ENCODE measurements around the gene CLCA2.

DNA sequence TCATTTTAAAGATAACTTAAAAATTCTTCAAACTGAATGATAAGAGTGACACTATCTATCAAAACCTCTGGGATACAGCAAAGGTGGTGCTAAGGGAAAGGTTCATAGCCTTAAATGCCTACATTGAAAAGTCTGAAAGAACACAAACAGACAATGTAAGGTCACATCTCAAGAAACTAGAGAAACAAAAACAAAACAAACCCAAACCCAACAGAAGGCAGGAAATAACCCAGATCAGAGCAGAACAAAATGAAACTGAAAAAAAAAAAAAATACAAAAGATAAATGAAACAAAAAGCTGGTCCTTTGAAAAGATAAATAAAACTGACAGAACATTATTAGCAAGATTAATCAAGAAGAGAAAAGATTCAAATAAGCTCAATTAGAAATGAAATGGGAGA, 34.7 kb upstream of the CLCA2 start:
- TF ChIP-seq CTCF (IDR thresholded peaks at IDR 0.05; ENCODE audit: low read depth, low read length, missing input control) (no peak), ATF3 (IDR thresholded peaks at IDR 0.05) (no peak), REST (IDR thresholded peaks at IDR 0.05) (no peak), GABPA (IDR thresholded peaks at IDR 0.05 in 1 of 2, conservative IDR thresholded peaks at IDR 0.05 in 1 of 2) (no peak), MAX (IDR thresholded peaks at IDR 0.05) (no peak), FOXA1 (IDR thresholded peaks at IDR 0.05) (no peak), EGR1 (IDR thresholded peaks at IDR 0.05; ENCODE audit: low read depth in 2 of 2) (no peak), RAD21 (IDR thresholded peaks at IDR 0.05) (no peak), JUND (IDR thresholded peaks at IDR 0.05) (no peak), YY1 (IDR thresholded peaks at IDR 0.05) (no peak), TAF1 (conservative IDR thresholded peaks at IDR 0.05) (no peak), HNF4A (conservative IDR thresholded peaks at IDR 0.05) (no peak), SP1 (IDR thresholded peaks at IDR 0.05) (no peak), FOXA2 (IDR thresholded peaks at IDR 0.05) (no peak)

All from liver (tissue), 3 donors.